H54 (cell line): ENCODE measurements around the gene PARS2.

Source experiments
- DNase-seq: peaks from one replicate; pipeline ENCODE4 v3.0.0; 2011; ENCODE audit warnings: low spot score, mixed read lengths; ENCODE audit not compliant: insufficient read length
- FAIRE-seq: peaks from 3 replicates; lab custom pipeline; 2011; peaks lifted over from hg19 to GRCh38; lab: Jason Lieb, UNC
- POLR2A ChIP-seq: IDR thresholded peaks from 2 replicates; pipeline ENCODE4 v1.6.1; 2011; ENCODE audit warnings: low read depth, mild to moderate bottlenecking, low read length

PARS2 gene

GRCh38 chr1:54744696-54745095 is 19.6 kb downstream of the PARS2 start:
- DNase-seq (no peak), FAIRE-seq (no peak)
- no peak for TF ChIP-seq POLR2A

GRCh38 chr1:54743416-54744226 is 20.7 kb downstream of the PARS2 start:
- FAIRE-seq = no peak
- DNase-seq = no peak

DNA sequence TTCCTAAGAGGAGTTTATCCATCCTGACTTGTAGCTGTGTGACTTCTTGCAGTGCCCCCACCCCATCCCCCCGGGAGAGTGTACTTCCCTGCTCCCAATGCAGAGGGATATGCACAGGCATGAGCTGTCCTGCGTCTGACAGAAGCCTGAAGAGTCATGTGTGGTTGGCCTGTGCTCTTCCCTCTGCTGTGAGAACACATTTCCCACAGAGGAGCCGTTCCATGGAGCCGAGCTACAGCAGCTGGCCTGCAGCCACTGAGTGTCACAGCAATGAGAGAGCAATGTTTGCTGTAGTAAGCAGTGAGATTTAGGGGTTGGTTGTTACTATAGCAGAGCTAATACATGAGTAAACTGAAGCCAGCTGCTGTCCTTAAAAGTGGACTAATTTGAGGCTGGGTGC is 22.0 kb downstream of the PARS2 start:
- TF ChIP-seq POLR2A = no peak
- DNase-seq (no peak), FAIRE-seq (no peak)

More at GRCh38 chr1:54743416-54744226, 20.7 kb downstream of the PARS2 start:
- TF ChIP-seq POLR2A = no peak

- no peak for TF ChIP-seq POLR2A
- no peak for DNase-seq
- no peak for FAIRE-seq
These were observed 22.8 kb downstream of the PARS2 start for GRCh38 chr1:54741531-54741930.

- DNase-seq (no peak), FAIRE-seq (no peak)
- TF ChIP-seq POLR2A = no peak
These were observed 26.1 kb downstream of the PARS2 start for GRCh38 chr1:54738244-54738643.

GRCh38 chr1:54736685-54737084 is 27.6 kb downstream of the PARS2 start:
- TF ChIP-seq POLR2A = no peak
- no peak for DNase-seq
- FAIRE-seq = no peak

DNA sequence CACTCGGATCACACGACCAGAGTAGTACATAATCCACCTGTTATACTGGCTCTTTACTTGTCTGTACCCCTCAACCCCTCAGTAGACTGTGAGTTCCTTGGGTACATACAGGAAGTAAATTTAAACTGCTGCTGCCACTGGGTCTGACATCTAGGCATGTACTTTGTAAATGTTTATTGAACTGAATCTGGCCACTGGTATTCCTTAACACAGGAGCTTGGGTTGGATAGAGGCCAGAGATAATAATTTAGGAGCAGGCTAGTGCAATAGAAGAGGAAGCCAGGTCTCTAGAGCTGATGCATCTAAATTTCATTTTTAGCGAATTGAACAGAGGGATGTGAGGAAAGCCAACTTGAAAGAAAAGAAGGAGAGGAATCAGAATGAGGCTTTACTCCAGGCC is 36.3 kb downstream of the PARS2 start:
- DNase-seq (no peak), FAIRE-seq (no peak)
- no peak for TF ChIP-seq POLR2A

GRCh38 chr1:54724771-54725170 is 39.6 kb downstream of the PARS2 start:
- DNase-seq = no peak
- no peak for TF ChIP-seq POLR2A
- FAIRE-seq = no peak

DNA sequence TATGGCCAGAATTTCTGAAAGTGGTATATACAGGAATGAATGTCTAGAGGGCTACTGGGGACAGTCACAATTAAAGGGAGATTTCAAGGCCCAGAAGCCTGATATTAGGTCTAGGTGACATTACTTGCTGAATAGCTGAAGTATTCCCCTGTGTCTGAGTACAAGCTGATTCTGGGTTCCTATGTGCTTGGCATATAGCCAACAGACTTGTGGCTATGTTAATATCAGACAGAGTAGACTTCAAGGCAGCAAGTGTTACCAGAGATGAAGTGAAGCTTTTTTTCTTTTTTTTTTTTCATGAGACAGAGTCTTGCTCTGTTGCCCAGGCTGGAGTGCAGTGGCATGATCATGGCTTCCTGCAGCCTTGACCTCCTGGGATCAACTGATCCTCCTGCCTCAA is 40.3 kb downstream of the PARS2 start:
- DNase-seq (no peak), FAIRE-seq (no peak)
- no peak for TF ChIP-seq POLR2A

- DNase-seq (no peak), FAIRE-seq (no peak)
- TF ChIP-seq POLR2A = no peak
These were observed 42.6 kb downstream of the PARS2 start for GRCh38 chr1:54721719-54722118.

DNA sequence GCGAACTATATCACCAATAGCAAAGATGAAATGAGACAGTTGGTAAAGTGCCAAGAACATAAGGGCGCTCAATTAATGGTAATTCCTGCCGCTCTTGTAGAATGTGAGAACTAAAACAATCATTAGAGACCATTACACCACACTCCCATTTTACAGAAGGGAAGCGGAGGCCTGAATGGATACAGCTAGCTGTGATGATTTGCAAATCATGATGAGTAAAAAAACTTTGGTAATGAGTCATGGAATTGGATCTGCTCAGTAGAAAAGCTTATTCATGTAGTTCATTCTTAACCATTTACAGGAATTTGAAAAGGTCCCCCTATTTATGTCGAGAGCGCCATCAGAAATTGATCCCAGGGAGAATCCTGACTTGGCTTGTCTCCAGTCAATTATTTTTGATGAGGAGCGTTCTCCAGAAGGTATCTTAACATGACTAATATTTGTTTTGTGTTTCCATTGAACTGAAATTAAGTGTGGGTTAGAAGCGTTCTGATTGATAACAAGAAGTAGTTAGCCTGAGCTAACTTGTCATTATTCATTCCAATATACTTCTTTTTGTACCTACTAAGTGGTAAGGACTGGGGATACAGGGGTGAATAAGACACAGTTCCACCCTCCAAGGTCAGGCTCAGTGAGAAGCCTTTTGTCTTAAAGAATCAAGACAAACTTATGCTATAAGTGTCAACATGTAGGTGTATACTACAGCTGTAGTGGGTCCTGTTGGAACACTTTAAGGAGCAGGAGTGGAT is 47.9 kb downstream of the PARS2 start:
- FAIRE-seq (no peak), DNase-seq (peak; percentile 24)
- TF ChIP-seq POLR2A = no peak

GRCh38 chr1:54715493-54716298 is 48.6 kb downstream of the PARS2 start, which contains the start of gene TTC4:
TSS of gene TTC4 (plus strand) at chr1:54715861. CDS start at chr1:54715909, 48 bp downstream.
- FAIRE-seq = no peak
- DNase-seq = peak; percentile 71
- TF ChIP-seq POLR2A = peak; percentile 78

- DNase-seq (no peak), FAIRE-seq (no peak)
- no peak for TF ChIP-seq POLR2A
These were observed 49.3 kb downstream of the PARS2 start for GRCh38 chr1:54714881-54715492.
